HG03439 (cell line): Measurements from ENCODE around the gene CAPN15.

Experiments used
- ATAC-seq: cut with Tn5 transposase; IDR thresholded peaks from one replicate; pipeline ENCODE4 v1.9.1; 2021; ENCODE audit warnings: mild to moderate bottlenecking, moderate library complexity; ENCODE audit not compliant: unreplicated experiment

The CAPN15 gene

DNA sequence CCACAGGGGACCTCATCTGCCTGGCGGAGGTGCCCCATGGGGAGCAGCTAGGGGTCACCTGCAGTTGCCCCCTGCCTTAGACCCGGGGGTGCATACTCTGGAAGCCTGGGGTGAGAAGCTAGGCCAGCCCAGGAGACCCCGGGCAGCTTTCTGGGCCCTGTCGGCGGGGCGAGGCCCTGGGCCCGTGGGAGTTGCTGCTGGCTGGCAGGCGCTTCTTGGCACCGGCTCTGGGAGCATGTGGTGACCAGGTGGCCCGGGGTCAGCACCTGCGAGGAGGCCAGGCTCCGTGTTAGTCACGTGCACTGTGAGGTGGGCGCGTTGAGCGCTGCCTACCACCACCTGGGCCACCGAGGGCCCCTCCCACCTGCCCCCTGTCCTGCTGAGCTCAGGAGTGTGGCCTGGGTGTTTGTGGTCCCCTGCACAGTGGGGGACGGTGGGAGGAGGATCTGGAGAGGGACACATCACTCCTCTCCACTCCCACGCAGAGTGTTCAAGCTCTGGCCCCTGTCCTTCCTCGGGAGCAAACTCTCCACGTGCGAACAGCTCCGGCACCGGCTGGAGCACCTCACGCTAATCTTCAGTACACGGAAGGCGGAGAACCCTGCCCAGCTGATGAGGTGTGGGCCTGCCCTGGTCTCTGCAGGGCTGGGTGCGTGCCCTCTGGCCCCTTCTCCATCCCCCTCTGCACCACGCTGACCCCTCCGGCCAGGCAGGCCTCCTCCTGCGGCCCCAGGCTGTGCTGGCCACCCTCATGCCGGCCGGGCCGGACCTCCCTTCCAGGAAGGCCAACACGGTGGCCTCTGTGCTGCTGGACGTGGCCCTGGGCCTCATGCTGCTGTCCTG lies 48.1 kb downstream of the CAPN15 start:
- ATAC-seq = no peak

DNA sequence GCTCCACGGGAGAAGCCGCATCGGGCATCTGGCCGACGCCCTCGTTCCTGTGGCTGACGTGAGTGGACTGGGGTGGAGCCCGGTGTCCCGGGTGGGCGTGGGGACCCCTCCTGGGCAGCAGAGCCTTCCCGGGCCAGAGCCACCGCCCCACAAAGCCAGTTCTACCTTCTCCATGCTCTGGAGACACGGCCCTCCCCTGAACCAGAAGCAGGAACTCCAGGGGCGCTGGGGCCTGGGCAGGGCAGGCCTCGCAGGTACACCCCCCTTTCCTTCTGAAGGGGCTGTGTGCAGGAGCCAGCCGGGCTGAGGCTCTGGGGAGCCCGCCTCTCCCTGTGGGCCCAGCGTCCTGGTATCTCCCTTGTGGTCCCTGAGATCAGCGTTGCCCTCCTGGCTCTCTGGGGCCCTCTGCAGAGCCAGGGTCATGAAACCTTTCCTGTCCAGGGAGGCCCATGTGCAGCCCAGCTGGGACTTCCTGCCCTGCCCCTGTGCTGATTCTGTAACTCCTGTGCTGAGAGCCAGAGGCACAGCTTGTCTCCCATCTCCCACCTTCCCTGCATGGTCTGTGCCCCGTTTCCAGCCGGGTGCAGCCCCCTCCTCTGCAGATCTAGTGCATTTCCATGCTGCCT lies 48.8 kb downstream of the CAPN15 start:
- ATAC-seq = no peak

DNA sequence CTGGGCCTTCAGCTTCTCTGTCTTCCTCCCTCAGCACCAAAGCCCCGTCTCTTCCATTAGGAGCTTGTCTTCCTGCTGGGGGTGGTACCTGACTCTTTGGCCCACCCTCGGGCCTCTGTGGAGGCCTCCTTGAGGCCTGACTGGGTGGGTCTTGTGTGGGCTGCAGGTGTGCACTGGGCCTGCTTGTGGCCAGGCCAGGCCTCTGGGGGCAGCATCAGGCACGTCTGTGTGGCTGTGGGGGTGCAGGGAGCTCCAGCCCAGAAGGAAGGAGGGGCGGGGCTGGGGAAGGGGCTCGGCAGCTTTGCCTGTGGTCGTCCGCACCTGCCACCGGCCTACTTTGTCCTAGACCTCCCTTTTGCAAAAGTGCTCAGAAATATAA lies 49.3 kb downstream of the CAPN15 start:
- no peak for ATAC-seq

GRCh38 chr16:577796-578195 lies 50.3 kb downstream of the CAPN15 start:
- no peak for ATAC-seq

- no peak for ATAC-seq
Observed at GRCh38 chr16:578232-578869, 50.8 kb downstream of the CAPN15 start.

DNA sequence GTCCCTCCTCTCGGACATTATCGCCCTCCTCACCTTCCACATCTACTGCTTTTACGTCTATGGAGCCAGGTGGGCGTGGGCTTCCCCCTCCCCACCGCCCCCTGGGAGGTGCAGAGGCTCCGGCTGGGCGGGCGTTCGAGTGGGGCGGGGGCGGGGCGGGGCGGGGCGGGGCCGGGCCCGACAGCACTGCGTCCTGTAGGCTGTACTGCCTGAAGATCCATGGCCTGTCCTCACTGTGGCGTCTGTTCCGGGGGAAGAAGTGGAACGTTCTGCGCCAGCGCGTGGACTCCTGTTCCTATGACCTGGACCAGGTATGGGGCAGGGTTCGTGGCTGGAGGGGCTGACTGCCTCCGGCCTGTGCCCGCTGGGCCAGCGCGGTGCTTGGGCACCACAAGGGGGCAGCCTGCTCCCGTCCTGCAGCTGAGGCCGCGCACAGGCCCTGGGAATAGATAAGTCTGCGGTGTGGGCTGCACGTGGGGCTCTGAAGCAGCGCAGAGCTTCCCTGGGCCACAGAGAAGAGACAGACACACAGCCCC lies 51.4 kb downstream of the CAPN15 start:
- no peak for ATAC-seq

DNA sequence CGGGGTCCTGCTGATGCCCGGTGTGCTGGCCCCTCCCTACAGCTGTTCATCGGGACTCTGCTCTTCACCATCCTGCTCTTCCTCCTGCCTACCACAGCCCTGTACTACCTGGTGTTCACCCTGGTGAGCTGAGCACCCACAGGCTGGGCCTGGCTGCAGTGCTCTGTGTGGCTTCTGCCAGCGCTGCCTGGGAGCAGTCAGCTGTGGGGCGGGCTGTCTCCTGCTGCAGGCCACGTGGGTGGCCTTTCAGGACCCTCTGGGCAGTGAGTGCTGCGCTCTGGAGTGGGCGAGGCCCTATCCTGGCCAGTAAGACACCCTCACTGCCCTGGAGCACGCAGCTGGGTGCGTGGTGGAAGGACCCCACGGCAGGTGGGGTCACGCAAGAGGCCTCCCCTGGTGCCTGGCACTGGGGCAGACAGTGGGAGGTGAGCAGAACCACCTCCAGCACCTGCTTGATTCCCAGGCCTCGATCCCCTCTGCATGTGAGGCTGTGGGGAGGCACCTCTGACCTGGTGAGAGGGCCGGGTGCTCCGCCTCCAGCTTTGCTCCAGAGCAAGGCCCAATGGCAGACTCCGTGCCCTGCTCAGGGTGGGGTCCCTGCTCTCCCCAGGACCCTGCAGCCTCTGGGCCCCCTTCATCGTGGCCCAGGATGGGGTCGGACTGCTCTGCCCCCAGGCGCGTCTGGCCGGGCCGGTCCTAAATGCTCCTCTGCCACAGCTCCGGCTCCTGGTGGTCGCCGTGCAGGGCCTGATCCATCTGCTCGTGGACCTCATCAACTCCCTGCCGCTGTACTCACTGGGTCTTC lies 52.8 kb downstream of the CAPN15 start:
- no peak for ATAC-seq

DNA sequence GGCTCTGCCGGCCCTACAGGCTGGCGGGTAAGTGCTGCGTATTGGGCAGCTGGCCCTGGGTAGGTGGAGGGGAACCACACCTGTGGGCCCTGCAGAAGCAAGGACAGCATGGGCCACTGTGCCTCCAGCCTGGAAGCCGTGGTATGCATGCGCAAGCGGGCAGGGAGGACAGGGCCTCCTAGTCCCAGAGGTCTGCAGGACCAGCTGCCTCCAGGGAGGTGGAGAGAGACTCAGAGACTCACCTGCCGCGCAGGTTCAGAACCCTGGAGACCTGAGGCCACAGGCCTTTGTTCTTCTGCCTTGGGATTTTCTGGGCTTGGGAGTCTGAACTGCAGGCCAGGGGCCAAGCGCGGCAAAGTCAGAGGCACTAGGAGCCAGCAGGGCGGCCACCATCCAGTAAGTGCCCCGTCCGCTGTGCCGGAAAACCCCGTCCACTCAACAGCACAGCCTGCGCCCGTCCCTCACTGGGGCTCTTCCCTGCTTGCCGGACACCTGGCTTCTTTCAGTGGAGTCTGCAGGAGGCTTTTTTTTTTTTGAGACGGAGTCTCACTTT lies 53.5 kb downstream of the CAPN15 start:
- no peak for ATAC-seq

- no peak for ATAC-seq
Observed at GRCh38 chr16:582218-582613, 54.7 kb downstream of the CAPN15 start.

DNA sequence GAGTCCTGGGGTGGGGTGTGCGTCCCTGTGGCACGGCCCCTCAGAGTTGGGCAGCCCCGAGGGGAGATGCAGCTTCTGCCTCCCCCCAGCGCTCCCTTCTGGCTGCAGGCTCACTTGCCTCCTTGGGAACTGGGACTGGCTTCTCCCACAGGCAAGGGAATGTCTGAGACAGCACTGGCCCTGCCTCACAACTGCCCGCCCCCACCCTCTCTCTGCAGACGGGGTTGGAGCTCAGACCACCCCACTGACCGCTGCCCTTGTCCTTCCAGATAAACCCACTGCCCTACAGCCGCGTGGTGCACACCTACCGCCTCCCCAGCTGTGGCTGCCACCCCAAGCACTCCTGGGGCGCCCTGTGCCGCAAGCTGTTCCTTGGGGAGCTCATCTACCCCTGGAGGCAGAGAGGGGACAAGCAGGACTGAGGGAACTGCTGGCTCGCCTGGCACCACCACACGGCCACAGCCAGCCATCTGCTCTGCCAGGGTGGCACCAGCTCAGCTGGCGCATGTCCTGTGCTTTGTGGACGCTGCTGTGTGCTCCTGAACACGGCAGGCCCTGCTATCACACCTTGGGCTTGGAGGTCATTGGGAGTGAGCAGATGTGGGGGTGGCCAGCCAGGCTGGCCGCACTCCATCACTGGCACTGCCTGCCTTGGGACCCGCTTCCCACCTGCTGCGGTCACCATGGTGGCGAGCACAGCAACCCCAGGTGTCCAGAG lies 55.3 kb downstream of the CAPN15 start:
- ATAC-seq = no peak

DNA sequence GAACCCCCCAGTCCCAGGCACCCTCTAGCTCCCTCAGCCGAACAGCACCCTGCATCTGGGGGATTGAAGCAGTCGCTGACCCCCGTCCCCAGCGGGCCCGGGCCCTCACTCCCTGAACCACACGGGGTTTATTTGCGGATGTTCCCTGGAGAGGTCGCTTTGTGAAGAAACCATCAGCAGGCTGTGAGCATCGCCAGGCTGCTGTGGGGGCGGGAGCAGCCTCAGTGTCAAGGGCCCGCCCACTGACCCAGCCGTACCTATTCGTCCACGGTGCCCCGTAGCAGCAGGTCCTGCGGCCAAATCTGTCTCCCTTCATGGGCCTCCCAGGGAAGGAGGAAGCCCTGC lies 55.9 kb downstream of the CAPN15 start:
- no peak for ATAC-seq

DNA sequence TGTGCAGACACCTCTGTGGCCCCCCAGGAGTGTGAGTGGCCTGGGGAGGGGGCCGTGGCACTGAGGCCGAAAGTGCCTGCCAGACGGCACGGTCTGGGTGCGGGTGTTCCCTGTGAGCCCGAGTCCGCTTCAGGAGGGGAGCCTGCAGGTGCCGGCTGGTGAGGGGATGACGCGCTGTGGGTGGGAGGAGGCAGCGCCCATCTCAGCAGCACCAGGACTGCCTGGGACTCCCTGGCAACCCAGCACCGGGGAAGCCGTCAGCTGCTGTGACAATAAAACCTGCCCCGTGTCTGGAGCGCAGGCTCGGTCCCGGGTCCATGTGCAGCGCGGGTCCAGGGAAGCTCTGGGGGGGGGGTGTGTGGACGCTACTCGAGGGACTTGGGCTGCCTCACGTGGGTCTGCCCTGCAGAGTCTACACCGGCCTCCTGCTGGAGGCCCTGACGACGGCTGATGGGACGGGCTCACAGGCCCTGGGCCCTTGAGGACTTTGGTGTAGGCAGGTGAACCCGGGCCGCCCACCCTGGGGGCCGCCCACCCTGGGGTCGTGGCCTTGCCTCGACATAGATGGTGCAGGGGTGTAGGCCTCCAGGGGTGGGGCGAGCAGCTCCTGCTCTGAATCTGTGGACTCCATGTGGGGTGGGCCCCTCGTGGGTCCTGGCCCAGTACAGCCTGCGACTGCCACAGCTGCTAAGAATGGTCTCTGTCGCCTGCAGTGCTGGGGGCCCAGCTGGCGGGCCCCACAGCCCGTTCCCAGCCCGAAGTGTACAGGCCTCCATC lies 56.5 kb downstream of the CAPN15 start:
- ATAC-seq = no peak

DNA sequence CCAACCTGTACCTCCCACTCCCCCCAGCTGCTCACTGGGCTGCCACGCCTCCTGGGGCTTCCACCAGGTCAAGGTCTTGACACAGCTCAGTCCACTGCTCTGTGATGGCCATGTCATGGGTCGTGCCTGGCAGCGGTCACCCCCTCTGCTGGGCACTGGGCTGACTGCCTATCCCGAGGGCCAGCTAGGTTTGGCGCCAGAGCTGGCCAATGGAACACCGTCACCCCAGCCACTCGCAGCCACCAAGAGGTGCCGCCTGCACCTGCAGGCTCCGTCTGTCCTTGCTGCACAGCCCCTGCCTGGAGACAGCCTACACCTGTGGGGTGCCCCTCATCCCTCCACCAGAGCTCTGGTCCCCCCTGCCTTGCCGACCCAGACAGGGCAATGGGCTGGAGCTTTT lies 57.8 kb downstream of the CAPN15 start:
- ATAC-seq = no peak

DNA sequence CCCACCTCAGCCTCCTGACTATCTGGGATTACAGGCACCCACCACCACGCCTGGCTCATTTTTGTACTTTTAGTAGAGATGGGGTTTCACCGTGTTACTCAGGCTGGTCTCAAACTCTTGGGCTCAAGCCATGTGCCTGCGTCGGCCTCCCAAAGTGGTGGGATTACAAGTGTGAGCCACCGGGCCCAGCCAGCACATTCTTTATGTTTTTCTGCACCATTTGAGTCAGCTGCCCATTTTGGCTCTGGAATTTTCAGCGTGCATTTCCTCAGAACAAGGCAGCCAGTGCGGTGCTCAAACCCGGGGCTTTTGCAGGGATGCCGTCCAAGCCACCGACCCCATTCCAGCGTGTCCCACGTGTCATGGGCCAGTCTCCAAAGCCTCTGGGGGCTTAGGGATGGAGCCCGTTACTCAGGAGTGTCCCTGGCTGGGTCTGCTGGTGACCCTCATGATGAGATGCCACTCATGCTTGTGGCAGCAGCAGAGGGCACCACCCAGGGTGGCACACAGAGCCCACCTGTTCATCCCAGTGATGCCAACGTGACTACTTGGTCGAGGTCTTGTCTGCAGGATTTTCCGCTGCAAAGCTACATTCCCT lies 58.6 kb downstream of the CAPN15 start:
- no peak for ATAC-seq

DNA sequence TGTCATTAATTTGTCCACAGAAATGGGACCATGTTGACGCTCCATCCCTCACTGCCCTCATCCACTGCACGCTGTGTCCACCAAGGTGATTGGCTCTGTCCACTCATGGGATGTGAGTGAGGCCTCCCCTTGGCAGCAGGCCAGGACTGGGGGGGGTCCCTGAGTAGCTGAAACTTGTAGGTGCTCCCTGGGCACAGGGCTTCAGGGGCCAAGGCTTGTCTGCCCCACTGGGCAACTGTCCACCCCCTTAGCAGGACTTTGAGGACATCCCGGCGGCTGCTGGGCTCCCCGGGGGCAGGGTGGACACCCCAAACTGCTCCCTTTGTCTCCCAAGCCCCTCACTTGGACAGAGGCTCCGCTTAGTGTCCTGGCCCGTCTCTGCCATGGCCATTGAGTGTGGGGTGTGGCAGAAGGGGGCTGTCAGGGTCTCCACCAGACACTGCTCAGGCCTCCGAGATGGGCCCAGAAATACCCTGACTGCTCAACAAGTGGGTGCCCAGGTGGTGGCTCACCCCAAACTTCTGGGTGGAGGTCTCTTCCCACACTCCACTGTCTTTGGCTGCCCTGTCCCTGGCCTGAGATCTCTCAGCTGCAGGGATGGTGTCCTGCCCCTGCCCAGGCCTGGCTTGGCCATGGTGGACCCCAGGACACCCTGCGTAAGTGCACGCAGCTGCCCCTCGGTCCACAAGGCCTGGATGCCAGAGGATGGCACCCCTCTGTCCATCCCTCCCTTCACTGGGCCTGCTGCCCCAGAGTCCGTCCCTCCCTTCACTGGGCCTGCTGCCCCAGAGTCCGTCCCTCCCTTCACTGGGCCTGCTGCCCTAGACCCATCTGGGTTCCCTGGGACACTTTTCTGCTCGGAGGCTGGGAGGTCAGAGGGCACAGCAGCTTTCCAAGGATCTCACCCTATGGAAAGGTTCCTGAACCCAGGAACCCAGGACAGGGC lies 59.4 kb downstream of the CAPN15 start:
- ATAC-seq = no peak

DNA sequence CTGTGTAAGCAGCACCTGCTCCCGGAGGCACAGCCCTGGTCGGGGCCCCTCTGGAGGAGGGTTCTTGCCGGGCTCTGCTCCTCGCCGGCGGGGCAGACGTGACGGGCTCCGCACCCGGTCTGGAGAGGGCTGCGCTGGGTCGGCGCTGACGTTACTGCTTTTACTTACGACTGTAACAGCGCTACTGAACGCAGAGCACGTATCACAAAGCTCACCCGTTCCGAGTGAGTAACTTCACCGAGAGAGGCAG lies 61.1 kb downstream of the CAPN15 start:
- ATAC-seq = no peak

- ATAC-seq = peak; percentile 77
Observed at GRCh38 chr16:588889-589657, 61.6 kb downstream of the CAPN15 start.
